RKO (cell line): ENCODE measurements around the gene BAG3.
"Not testable (repeated sequence)": the region's sequence is repeated elsewhere in the genome, so short reads cannot be mapped to it uniquely, and the experiment has no call there.

Experiments used
- DNase-seq: peaks from one replicate; pipeline ENCODE4 v3.0.0-alpha.2; 2016; ENCODE audit warnings: low spot score

Gene BAG3

DNA sequence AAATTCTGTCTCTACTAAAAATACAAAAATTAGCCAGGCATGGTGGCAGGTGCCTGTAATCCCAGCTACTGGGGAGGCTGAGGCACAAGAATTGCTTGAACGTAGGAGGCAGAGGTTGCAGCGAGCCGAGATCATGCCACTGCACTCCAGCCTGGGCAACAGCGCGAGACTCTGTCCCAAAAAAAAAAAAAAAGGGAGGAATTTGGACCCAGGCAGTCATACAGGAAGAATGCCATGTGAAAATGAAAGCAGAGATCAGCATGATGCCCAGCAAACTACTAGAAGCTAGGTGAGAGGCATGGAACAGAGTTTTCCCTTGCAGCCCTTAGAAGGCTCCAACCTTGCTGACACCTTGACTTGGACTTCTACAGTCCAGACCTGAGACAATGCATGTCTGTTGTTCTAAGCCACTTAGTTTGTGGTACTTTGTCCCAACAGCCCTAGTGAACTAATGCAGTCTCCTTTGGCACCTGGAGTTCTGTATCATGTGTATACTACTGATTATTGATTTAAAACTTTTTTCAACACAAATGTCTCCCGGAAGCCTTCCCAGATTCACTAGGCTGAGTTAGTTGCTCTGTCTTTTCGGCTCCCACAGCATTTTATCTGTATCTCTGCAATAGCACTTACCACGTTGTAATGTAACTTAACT, 10.2 kb upstream of the BAG3 start:
- no peak for DNase-seq

DNA sequence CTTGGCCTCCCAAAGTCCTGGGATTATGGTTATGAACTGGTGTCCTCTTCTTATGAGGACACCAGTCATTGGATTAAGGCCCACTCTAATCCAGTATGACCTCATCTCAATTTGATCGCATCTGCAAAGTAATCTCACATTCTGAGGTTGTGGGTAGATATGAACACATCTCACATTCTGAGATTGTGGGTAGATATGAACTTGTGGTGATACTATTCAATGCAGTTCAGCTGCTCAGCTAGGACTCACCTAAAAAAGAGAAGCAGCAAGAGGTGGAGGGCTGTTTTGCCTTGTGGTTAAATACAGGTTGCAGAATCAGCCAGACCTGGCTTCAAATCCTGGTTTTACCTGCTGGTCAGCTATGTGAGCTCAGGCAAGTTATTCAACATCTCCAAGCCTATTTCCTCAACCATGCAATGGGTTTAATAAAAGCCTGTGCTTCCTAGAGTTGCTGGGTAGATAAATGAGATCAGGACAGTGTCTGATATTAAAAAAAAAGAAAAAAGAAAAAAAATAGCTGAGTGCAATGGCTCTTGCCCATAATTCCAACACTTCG, 8.5 kb upstream of the BAG3 start:
- DNase-seq: no peak

DNA sequence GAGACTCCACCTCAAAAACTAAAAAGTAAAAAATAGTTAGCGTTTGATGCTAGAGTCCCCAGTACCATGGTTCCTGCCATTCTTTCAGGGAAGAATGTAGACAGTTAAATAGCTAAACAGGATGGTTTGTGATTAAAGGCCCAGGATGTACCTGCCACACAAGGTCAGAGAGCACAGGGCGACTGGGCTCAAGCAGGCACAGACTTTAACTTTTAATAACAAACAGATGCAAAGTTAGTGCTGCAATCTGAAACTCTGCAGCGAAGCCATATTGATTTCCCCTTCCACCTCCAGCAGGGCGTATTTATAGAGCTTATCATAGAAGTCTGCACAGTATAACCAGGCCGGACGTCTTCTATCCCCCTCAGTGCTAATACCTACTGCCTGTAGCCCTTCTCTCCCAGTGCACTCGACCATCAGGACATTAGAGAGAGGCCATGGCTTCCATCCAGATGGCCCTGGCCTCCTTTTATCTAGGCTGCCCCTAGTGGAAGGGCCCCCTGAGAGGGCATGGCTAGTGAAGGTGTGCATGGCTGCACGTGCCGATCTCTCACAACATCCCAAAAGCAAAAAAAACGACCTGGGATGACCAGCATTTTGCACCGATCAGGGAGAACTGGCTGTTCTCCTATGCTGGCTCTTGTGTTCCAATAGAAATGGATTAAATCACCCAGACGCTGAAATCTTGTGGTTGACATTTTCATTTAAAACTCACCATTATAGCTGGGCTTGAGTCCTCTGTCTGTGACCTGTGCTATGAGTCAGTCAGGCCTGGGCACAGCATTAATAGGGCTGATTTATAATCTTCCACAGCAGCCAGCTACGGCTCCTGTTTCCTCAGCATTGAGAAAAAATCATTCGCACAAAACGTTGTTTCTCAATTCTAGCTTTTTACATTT, 7.6 kb upstream of the BAG3 start:
- no peak for DNase-seq

DNA sequence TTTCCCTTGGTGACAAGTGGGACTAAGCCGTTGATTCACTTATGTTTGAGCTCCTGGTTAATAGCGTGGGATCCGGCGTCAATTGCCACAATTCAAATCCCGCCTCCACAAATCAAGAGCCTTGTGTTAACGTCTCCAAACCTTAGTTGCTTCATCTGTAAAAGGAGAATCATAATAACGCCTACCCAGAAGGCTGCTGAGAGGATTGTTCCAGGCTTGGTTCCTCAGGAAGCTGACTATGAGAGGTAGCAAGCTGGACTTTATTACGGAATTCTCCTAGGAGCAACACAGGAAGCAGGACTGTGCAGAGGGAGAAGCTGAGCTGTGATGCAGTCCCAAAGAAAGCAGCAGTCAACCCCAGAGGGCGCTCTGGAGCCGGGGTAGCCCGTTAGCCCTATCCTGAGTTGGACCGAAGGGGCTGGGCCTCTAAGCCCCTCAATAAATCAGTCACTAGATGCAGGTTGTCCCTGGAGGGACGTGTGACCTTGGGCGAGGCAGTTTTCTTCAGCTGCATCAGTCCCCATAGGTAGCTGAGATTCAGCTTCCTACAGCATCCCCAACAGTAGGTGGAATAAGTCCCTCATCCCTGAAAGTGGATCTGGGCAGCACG, 6.9 kb upstream of the BAG3 start:
- DNase-seq: no peak

DNA sequence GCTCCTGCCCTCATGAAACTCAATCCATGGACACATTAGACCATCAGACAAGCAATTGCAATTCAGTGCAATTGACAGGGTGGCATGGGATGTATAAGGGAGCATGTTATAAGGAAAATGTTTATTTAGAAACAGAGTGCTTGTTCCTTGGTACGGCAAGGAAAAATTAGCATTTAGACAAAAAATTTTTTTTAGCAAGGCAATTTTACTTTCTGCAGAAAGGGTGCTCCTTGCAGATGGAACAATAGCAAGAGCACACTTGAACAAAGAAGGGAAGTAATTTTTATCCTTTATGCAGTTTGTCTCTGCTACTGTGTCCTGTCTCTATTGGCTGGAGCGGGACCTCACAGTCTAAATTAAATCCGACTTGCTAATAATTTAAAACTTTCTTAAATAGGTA, 6.2 kb upstream of the BAG3 start:
- no peak for DNase-seq

DNA sequence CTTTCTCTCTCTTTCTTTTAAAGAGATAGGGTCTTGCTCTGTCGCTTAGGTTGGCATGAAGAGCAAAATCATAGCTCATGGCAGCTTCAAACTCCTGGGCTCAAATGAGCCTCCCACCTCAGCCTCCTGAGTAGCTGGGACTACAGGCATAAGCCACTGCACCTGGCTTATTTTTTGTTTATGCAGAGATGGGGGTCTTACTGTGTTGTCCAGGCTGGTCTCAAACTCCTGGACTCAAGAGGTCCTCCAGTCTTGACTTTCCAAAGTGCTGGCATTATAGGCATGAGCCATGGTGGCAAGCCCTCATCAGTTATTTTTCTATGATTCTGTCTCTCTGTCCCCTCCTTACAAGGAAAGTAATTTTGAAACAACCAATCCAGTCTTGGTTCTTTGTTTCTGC, 1.1 kb upstream of the BAG3 start:
- no peak for DNase-seq

DNA sequence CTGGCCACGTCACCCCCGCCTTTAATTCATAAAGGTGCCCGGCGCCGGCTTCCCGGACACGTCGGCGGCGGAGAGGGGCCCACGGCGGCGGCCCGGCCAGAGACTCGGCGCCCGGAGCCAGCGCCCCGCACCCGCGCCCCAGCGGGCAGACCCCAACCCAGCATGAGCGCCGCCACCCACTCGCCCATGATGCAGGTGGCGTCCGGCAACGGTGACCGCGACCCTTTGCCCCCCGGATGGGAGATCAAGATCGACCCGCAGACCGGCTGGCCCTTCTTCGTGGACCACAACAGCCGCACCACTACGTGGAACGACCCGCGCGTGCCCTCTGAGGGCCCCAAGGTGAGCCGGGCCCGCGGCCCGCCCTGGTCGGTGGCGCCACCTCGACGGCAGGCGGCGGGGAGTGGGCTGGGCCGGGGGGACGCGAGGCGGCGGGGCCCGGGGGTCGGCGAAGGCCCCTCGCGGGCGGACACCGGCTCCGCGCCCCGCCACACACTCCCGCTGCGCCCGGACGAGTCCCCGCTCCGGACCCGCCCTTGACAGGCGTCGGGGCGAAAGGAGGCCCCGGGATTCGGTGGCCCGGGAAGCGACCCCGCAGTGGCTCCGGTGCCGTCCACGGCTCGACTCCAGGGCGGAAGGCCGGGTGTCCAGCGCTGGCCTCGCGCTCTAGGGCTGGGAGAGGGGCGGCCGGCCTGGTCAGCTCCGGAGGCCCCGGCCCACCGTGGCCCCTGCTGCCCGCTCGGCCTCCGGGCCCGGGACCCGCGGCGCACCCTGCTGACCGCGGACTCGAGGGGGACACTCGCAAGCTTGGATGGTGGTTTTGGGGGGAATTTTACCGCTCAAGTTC, 557 bp downstream of the BAG3 start:
- no peak for DNase-seq

DNA sequence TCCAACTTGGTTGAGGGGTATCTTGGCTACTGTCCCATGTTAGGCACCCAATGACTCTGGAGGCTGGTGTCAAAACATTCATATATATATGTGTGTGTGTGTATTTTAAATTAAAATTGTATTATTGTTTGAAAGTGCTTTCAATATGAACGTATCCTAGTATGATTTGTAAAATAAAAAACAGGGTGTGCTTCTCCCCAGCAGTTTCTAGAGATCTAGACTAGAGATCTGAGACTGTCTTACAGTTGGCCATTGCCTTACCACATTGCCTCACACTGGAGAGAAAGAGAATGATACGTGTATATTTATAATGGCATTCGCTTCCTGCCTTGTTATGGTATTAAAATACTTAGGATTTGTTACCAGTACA, 1.2 kb downstream of the BAG3 start:
- peak; percentile 93 for DNase-seq

DNA sequence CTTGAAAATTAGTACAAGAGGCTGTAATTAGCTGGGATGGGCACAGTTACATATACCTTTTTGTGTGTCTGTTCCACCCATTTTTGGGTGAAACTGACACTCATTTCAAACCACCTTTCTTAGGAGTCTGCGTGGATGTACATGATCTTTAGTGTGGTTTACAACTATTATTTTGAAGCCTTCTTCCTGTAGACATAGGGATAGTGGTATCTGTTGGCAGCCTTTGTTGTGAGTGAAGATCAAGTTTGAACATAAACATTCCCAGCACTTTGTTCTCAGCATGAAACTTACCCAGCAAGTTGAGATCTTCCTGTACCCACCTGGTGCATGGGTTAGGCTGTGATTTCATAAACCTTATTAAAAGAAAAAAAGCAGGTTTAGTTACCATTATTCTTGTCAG, 2.0 kb downstream of the BAG3 start:
- DNase-seq: peak; percentile 32

DNA sequence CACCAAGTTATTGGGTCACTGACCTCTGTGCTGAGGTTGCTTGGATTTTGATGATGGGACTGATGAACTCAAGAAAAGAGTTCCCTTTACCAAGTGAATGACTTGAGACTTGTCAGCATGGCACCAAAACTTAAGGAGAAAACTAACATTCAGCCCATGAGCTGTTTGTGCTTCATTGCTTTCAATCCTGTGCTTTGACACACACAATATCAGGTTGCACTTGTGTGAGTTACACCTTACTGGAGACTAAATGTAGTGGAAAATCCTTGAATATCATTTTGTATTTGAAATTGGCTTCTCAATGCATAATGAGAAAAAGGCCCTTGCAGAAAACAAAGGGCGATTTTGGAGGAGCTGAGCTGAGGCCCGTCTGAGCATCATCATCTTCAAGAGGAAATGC, 2.7 kb downstream of the BAG3 start:
- DNase-seq: peak; percentile 32

DNA sequence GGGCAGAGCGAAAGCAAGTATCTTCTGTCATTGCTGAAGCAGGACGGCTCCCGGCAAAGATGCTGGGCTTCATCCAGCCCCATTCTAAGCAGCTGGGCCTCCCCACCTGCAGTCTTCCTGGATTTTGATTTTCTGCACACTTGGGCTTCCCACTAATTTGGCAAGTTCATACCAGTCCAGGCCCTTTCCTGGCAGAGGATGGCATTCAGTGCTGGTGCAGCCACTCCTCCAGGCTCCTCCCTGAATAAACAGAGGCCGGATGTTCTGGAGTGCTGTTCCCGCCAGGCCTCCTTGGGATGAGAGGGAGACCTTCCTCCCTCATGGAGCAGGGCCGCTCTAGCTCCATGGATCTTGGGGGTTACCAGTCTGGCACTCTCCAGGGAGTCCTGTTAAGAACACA, 3.4 kb downstream of the BAG3 start:
- DNase-seq: peak; percentile 57

DNA sequence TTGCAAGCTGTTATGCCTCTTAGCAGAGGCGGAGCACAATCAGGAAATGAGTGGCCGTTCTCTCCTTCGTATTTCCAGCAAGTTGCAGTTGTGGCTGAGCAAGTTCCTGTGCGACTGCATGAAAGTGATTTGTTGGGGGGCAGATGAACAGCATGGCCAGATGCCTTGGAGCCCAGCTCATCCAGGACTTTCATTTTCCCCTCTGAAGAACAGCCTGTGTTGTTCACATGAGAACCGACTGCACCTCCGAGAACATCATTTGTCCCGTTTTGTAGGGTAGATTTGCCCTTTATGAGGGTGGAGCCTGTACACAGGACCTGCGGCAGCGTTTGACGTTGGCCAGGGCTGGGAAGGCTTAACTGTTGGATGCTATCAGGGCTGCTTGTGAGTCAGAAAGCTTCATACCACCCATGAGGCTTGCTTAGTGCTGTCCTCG, 4.4 kb downstream of the BAG3 start:
- DNase-seq: peak; percentile 81

DNA sequence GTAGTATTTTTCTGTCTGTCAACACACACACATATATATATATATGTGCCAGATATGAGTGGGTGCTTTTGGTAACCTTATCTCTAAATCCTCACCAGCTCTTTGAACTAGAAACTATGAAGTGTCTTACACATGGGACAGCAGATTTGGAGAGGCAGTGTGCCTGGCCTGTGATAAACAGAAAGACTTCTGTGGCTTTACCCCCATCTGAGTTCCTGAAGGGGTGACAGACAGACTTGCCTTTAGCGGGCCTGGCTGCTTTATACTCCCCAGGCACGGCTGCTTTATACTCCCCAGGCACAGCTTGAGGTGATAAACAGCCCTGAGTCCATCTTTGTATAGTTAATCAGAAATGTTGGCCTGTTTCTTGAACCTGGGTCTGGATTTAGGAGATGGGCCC, 5.6 kb downstream of the BAG3 start:
- no peak for DNase-seq

DNA sequence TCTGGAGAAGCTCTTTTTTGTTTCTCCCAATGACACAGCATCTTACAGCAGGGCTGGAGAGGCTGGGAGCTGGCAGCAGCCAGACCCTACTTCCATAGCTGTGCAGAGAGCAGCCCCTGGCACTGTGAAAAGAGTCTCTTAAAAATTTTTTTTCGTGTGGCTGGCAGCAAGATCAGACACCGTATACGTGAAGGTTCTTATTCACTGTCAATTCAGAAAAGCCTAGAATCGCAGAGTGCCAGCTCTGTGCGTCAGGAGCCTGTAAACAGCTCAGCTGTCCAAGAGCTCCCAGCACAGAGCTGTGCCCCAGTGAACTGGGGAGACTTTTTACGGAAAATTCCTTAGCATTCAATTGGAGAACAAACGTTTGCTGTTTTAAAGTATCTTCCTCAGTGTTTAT, 6.5 kb downstream of the BAG3 start:
- peak; percentile 52 for DNase-seq

DNA sequence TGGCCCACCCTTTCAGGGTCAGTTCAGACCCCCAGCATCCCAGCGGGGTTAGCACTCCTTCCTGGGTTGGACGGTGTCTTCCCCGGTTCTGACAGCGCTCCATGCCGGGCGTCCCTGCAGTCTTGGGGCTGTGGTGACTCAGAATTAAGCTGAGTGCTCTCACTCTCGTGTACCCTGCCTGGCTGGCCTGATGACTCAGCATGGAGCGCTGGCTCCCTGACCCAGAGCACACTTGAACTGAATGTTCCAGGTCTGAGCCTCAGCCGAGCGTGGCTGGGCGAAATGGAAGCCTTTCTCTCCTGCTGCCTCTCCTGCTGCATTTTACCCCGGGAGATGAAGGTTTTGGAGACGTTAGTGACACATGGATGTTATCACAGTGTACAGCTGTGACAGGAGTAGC, 7.1 kb downstream of the BAG3 start:
- peak; percentile 94 for DNase-seq

DNA sequence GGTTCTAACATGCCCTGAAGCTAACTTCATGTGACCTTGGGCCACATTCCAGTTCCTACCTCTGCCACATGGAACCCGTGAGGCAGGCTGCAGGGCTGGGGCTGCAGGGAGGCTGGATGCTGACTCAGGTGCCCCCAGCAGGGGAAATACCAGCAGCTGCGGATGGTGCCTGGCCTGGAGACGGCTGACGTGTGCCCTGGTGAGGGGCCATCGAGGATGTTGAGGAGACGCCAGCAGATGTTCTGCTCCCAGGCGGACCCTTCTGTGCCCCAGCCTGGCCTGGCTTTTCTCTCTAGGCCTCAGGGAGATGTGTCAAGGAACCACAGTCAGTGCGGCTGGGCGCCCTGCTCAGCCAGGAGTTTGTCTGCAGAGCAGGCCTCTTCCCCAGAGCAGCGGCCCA, 8.8 kb downstream of the BAG3 start:
- no peak for DNase-seq

DNA sequence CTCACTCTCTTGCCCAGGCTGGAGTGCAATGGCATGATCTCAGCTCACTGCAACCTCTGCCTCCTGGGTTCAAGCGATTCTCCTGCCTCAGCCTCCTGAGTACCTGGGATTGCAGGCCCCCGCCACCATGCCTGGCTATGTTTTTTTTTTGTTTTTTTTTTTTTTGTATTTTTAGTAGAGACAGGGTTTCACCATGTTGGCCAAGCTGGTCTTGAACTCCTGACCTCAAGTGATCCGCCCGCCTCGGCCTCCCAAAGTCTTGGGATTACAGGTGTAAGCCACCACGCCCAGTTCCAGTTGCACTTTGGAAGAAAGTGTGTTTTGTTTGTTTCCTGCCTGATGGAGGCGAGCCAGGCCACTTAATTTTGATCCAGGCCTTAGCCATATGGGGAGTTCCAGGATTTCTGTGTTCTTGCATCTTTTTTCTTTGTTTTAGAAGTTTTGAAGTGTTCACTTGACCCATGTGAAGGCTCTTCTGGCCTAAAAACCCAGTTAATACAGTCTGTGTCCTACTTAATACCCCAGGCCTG, 11.0 kb downstream of the BAG3 start:
- not testable (repeated sequence) for DNase-seq

DNA sequence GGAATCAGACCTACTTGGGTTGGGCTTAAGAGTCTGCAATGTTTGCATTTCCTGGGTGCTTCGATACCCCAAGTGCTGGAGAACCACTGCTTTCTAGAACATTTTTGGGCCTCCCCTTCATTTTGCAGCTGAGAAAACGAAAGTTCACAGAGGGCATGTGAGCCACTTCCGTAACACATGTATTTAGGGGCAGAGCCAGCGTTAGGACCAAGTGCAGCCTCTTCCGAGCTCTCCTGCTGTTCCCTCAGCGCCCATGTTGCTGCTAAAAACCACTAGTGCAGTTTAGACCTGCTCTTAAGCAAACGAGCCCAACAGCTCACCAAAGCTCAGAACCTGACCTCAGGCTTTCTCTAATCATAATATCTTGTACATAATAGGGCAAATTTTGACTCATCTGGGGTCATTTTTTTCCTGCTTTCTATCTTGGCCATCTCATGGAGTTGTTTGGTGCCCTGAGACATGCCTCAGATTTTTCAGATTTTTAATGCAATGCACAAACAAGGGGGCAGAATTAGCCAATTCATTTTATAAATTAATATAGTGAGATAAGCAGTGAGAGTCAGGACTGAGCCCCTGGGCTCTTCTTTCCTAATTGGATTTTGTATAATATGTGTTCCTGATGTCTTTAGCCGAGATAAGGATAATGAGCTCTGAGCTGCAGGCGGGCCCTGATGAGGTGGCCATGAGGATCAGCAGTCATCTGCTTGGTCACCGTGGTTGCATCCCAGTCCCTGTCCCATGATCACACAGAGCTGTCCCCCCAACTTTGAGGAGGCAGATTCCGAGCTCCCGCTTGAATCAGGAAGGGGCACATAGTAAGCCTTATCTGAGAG, 12.9 kb downstream of the BAG3 start:
- DNase-seq: no peak

DNA sequence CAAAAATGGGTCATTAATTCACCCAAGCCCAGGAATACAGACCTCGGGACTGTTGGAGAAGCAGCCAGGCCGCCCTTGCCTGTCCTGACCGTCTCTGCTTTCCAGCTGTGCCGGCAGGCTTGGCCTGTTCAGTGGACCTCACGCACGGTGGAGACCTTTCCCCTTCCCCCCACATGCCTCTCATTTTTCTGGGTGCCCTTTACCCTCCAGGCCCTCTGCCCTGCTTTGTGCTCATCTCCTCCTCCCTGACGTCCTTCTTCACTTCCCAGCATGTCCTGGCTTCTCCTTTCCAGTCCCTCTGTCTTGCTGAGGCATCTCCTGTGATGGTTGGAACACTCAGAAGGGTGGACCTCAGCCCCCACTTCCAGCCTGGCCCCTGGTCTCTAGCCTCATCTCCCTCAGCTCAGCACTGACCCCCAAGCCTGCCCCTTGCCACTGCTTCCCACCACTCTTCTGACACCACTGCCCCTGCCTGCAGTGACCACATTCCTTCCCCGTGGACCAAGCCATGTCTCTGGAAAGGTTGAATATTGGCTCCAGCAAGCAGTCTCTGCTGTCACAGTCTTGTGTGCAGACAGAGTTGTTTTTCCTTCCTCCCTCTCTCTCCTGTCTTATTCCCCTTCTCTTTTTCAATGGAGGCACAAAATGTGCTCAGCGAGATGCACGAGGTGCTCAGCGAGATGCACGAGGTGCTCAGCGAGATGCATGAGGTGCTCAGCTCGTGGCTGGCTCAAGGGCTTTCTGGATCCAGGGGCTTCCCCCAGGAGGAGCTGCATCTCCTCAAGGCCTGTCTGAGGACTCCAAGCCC, 14.9 kb downstream of the BAG3 start:
- no peak for DNase-seq

DNA sequence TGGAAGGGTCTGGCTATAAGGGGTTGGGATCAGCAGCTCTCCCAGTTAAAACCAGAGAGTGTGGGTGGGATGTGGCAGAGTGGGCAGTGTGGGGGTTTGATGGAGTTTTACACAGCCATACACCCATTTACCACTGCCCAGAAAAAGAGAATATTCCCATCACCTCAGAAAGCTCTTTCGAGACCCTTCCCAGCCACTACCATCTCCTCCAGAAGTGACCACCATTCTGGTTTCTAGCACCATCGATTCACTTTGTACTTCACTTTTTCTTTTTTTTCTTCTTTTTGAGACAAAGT, 15.5 kb downstream of the BAG3 start:
- DNase-seq: no peak
